HG03159 (cell line): ENCODE results near the gene NOX4.
"Not testable (repeated sequence)": the region's sequence is repeated elsewhere in the genome, so short reads cannot be mapped to it uniquely, and the experiment has no call there.

Experiments
- ATAC-seq: cut with Tn5 transposase; IDR thresholded peaks from one replicate; pipeline ENCODE4 v1.9.1; 2021; ENCODE audit warnings: mild to moderate bottlenecking, moderate library complexity; ENCODE audit not compliant: unreplicated experiment

The NOX4 gene

DNA sequence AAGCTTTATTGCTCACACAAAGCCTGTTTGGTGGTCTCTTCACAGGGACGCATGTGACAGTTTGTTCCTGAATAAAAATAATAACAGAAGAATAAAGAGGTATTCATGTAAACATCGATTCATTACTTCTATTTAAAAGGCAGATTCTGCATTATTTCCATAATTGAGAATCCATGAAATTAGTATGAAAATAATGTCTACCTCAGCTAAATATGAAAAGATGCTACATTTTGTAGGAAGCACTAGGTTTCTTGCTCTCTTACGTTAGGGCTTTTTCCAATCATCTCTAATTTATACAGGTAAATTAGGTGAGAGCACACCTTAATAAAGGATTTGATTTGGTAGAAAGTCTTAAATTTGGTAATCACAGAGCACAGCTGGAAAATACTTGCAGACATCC is 103.7 kb downstream of the NOX4 start:
- not testable (repeated sequence) for ATAC-seq

DNA sequence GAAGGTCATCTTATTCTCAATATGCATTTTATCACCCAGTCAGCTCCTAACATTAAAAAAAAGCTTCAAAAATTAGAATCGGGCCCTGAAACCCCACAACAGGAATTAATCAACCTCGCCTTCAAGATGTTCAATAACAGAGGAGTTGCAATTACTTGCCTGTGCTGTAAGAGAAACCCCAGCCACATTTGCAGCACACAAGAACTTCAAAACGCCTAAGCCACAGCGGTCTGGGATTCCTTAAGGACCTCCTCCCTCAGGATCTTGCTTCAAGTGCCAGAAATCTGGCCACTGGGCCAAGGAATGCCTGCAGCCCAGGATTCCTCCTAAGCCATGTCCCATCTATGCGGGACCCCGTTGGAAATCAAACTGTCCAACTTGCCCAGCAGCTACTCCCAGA is 108.2 kb downstream of the NOX4 start:
- not testable (repeated sequence) for ATAC-seq

DNA sequence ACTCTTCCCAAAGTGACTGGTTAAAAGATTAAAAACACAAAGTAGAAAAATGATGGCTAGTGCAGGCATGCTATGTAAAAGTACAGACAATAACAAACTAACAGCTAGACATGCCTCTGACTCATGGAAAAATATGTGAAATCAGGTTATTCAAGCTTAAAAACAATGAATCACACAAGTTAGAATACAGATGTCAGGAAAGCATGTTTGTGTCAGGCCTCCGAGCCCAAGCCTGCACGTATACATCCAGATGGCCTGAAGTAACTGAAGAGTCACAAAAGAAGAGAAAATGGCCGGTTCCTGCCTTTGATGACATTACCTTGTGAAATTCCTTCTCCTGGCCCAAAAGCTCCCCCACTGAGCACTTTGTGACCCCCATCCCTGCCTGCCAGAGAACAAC is 110.1 kb downstream of the NOX4 start:
- ATAC-seq: no peak

DNA sequence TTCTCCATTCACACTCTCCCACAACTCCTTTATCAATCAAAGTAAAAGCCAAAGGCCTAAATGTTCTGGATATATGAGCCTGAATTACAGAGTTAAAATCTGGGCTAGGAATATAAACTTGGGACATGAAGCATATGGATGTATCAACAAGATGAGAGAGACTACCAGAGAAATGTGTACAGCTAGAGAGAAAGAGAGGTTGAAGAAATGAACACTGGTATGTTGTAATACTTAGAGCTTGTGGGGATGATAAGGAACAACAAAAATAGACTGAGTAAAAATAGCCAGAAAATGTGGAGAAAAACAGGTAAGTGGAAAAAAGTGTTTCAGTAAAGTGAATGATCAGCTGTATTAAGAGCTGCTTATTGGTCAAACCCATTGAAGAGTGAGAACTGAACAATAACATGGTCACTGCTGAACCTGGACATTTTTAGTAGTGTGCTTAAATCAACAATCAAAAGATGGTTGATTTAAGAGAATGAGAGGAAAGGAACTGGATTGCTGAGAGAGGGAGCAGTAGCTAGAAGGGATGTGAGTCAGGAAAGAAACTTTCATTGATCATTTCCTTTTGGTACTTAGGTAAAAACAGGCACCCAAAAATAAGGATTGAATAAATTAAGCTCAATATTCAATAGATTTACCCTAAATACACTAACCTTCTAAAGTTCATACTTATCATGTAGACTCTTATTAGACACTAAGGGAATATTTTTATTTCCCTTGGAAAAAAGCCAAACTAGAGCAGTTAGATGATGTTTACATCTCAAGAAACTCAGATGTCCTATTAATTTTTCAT is 111.0 kb downstream of the NOX4 start:
- not testable (repeated sequence) for ATAC-seq

DNA sequence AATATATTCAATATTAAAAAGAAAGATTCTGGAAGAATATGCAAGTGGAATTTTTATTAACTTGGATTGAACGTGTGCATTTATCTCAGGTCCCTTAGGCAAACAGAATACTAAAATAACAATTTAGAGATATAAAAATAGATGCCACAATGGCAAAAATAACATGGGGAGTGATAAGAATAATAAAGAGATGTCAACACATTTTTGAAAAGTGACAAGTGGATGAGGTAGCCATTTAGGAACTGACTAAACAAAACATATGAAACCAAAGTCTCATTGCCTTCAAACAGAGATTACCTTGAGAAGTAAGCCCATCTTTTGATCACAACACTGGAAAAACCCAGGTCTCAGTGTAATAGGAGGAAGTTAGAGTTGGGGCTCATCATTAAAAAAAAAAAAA is 112.2 kb downstream of the NOX4 start:
- ATAC-seq: not testable (repeated sequence)

DNA sequence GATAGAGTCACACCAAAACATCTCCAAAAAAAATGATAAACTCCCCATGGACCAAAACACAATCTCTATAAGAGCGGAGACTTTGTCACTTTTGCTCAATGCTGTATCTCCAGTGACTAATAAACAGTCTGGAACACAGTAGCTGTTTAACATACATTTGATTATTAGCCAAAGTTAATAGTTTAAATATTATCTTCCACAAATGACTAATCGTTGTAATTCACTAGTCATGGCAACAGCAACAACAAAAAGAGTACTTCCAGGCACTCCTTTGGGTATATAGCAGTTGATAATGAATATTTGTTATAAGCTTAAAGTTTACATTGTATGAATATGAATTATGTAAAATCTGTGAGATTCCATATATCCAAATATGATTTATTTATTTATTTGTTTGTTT is 121.8 kb downstream of the NOX4 start:
- ATAC-seq: not testable (repeated sequence)

DNA sequence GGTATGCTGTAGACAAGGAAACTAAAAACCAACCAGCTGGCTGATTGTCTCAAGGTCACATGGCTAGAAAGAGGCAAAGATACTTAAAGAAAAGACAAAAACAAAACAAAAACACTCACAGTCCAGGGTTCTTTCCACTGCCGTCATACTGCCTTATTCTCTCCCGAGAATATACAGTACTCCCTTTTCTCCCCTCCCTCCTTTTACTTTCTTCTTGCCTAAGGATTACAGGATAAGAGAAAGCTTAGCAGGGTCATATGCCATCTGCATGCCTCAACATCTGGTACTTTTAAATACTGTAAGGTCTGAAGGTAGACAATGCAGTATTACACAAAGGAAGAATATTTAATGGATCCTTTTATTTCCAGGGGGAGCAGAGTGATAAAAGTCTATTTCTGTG is 126.3 kb downstream of the NOX4 start:
- ATAC-seq: not testable (repeated sequence)

DNA sequence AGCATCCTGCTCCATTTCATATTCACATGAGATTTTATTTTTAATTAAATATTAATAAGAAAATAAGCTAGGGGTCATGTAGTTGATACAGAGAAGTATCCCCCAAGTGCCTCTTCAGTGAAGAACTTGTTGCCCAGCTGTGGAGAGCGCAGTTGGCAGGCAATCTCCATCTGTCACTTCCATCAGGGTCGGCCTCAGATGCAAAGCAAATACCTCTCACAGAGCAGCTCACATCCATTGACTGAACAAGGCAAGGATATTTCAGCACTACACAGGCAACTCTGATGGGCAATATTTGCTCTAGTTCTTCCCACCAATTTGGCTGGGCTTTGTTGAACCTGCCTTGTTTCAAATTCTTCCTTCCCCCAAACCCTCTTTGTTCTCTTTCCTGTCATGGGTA is 129.4 kb downstream of the NOX4 start:
- no peak for ATAC-seq

DNA sequence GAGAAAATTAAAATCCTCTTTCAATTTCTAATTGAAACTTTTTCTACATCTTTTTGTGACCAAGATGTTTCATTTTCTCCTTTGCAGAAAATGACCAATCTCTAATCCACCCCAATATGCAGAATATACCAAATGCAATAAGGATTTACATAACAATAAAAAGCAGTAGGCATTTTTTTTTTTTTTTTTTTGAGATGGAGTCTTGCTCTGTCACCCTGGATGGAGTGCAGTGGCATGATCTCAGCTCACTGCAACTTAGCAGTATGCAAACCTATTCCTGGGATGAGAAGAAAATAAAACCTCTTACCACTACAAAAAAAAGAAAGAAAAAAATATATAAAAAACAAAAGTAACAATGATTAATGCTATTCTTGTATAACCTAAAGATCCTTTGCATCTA is 132.0 kb downstream of the NOX4 start:
- not testable (repeated sequence) for ATAC-seq

DNA sequence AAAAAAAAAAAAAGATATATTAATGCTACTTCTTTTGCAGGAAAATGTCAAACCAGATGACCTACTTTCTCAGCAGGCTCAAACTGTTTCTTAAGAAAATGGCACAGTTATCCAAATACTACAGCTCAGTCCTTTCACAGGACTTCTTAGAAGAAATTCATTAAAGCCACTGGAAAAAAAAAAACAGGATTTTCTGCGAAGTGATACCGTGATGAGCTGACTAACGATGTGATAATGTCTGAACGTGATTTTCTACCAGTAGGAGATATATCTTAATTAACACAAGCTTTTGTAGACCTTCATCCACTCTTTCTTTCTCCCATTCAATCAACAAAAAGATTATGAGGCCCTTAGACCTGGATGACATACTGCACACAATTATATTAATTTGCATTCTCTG is 132.4 kb downstream of the NOX4 start:
- ATAC-seq: no peak

DNA sequence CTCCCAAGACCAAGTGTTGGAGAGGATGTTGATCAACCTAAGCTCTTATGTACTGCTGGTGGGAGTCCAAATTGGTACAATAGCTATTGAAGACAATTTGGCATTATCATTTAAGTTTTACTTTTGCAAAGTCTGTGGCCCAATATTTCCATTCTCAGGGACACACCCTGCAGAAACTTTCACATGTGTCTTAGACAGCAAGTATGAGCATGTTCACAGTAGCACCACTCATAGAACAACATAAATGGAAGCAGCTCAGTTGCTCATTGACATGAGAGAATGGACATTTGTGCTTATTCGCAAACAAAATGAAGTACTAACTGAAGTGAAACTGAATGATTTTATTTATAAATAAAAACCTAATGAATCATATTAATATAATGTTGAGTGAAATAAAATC is 135.5 kb downstream of the NOX4 start:
- no peak for ATAC-seq

DNA sequence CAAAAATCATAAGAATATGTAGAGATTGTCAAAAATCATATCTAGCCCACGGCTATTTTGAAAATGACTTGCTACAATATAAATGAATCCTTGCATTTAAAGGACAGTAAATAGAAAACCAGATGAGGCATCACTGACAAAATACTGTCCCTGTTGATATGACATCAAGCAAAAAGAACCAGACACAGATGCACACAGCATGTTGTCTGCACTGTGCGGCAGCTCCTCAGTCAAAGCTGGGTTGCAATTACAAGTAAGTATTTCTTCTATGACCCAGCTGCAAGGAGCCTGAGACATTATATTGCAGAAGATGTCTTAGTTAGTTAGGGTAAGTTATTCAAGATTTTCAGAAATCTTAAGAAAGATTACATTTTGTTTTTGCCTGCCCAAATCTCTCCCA is 136.7 kb downstream of the NOX4 start:
- ATAC-seq: not testable (repeated sequence)

DNA sequence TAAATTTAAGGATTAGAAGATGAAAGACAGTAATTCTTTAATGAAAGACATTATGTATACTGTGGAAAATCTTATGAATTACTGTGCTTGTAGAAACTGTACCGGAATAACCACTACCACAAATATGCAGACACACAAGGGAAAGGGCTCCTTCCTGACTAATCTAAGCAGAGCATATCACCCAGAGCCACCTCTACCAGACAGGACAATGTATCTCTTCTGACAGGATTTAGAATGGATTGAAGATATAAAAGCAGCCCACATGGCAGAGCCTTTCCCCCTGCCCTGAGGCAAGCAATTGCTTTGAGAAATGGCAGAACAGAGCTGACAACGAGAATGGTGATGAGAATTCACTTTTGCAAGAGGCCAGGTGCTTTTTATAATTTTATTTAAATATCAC is 144.1 kb downstream of the NOX4 start:
- ATAC-seq: no peak

DNA sequence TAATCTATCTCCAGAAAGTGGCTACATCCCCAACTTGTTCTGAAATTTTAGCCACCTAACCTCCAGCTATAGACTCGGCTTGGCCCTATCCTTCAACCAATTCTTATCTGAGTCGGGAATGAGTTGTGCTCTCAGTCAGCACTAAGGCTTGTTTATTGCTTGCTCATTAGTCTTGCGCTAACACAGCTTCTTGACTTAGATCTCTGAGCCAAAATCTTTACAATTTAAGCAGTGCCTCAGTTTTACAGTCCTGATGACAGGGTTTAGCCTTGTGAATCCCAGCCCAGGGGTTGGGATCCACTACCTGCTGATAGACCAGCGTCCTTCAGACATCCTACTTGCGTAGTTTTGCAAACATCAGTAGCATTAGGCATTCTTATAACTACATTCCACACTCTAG is 144.6 kb downstream of the NOX4 start:
- ATAC-seq: no peak

DNA sequence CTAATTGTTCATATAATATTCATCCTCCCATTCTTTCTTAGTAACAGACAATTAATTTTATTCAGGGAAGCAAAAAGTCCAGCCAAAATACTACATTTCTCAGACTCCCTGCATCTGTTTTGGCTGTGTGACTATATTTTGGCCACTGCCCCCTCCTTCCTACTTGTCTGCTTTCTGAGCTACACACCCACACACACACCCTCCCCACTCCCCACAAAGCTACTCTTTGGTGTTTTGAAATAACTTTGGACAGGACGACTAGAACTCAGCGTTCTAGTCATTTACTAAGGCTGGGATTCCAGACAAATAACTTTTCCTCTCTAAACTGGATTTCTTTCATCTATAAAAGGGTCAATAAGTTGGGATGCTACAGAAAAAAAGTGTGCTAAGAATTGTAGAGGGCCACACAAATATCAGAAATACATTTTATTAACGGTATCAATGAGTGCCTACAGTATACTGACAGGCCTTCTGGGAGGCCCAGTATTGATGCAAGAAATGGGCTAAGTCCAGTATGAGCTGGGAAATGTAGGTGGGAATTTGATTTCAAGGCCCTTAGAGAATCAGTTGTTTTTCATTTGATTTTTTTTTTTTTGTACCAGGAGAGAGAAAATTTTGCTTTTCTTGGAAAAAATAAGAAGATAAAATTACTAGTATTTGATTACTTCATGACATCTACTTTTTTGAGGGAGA is 148.1 kb downstream of the NOX4 start:
- not testable (repeated sequence) for ATAC-seq

DNA sequence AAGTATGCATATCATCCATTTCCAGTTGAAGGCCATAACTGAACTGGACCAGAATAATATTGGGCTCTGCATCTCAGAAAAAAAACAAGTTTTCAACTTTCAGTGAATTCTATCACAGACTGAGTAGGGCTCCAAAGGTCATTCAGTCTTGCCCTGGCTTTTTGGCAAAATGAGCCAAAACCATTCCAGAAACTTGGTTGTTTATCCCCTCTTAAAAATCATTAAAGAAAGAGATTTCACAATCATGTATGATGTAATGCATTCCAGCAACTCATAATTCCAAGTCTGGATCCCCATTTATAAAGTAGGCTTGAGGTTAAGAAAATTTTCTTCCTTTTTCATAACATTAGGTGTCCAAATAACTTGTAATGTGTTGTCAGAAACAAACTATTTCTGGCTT is 150.7 kb downstream of the NOX4 start:
- ATAC-seq: not testable (repeated sequence)

DNA sequence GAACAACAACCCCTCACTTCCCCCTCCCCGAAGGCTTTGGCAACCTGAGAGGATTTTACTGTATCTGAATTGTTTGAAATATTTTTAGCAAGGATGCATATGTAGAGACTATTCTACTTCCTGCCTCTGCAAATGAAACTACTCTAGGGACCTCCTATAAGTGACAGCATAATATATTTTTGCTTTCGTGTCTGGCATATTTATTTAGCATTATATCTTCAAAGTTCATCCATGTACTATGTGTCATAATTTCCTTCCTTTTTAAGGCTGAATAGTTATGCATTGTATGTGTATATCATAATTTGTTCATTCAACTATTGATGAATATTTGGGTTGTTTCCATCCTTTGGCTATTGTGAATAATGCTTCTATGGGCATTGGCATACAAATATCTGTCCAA is 153.1 kb downstream of the NOX4 start:
- ATAC-seq: not testable (repeated sequence)

DNA sequence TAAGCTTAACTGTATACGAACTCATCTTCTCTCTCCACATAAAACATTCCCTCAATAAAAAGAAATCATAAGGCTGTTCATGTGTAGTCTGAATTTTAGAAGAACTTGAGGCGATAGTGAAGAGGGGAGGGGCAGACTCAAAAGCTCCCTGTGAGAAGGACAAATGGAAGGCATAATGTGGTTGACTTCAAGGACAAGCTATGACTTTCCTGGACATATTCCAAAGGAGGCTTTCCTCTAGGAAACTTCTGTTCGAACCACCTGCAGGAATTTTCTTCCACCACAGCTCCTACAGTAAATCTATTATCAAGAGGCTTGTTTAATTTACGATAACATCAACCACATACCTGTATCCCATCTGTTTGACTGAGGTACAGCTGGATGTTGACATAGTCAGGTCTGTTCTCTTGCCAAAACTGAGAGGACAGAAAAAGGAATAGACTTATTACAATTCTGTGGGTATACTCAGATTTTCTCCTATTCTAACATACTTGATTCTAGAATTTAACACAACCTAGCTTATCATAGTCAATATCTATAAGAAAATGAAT is 154.0 kb downstream of the NOX4 start:
- ATAC-seq: not testable (repeated sequence)

DNA sequence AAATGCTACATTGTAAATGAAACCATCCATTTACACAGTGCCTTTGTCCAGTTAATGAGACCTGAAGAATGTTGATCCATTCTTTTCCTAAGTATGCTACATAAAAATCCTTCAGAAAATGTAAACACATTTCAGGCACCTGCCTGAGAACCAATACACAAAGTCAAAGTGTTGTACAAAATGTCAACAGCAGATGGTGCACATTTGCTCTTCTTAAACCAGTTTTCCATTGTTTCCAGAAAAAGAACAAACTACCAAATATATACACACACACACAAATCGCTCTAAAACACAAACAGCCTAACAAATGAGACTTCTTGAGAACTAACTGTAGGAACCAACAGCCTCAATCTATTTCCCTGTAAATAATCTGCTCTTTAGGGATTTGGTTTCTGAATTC is 157.5 kb downstream of the NOX4 start:
- ATAC-seq: not testable (repeated sequence)

DNA sequence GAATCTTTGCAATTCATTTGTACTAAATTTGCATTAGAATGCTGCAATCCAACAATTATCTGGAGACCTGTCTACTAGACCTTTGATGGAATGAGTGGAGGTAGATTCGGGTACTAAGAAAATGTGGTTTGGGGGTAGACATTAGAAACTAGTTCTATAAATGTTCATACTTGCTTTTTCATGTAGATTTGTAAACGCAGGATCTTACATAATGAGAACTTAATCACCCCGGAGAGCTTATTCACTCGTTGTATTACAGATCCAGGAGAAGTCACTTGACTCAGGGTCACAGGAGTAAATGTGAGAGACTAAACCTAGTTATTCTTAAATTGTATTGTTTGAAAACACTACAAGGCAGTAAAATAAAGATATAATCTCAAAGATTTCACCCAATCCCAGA is 159.2 kb downstream of the NOX4 start:
- not testable (repeated sequence) for ATAC-seq

DNA sequence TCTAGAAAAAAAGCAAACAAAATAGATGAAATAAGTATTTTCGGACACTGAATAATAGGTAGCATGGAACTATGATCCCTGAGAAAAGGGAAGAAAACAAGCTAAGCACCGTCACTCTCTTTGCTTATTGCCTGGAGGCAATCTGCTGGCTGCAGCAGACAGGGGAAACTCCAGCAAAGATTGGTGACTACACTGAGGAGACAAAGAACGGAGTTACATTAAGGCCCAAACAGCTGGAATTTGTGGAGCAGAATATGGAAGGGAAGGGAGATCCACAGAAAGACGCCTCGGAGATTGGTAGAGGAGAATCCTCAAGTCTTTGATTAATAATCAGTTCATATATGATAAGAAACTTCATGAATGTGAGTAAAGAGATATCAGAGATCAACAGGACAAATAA is 163.3 kb downstream of the NOX4 start:
- no peak for ATAC-seq

DNA sequence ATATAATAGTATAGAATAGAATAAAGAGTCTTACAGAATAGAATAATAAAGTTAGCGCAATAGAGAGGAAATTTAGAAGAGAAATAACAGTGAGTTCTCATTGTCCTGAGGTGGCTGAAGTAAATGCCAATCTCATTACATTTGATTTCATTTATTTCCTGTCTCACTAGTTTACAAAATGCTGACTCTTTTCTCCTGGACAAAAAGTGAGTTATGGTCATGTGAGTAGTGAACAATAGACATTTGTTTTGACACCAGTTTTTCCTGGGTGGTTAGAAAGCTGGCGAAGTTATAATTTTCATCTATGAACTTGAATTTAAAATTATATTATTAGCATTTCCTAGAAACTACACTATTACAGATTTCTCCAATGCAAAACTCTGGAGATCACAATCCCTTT is 169.8 kb downstream of the NOX4 start:
- ATAC-seq: no peak
